Hindlimb muscle (tissue), 1 donor: ENCODE measurements around the gene FEN1. TPM values are rescaled to one million over a fixed set of nuclear protein-coding genes. Genes with fewer than 3 reads are reported as not detected.

Experiments used
- DNase-seq: peaks from one replicate; pipeline ENCODE4 v3.0.0-alpha.2; 2013
- polyA plus RNA-seq: library from polyadenylated mRNA; unstranded; fragments of 120-200 nt; gene quantifications from one replicate; pipeline ENCODE4 v1.2.1, GENCODE V29; 2013; ENCODE audit not compliant: insufficient read length

The FEN1 gene
- polyA plus RNA-seq, 1 donor, result 14.3 TPM

- no peak for DNase-seq
Measured at GRCh38 chr11:61757213-61757862, 35.4 kb upstream of the FEN1 start.

DNA sequence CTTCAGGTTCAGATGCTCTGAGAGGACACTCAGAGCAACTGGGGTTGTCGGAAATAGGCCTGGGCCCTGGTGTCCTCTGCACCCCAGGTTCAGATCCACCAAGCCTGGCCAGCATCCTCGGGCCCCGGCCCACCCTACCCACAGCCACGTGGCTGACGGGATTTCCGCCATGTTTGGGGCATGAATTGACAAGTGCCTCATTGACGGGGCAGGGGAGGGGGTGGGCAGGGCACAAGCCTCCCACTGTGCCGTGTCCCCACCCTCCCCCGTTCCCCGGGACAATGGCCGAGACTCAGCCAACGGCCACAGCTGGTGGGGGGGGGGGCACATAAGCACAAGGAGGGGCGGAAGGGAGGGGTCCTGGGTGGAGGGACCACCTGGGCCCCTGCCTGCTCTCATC is 31.8 kb upstream of the FEN1 start:
- DNase-seq, result no peak

GRCh38 chr11:61761440-61762222 is 31.1 kb upstream of the FEN1 start:
- no peak for DNase-seq

DNA sequence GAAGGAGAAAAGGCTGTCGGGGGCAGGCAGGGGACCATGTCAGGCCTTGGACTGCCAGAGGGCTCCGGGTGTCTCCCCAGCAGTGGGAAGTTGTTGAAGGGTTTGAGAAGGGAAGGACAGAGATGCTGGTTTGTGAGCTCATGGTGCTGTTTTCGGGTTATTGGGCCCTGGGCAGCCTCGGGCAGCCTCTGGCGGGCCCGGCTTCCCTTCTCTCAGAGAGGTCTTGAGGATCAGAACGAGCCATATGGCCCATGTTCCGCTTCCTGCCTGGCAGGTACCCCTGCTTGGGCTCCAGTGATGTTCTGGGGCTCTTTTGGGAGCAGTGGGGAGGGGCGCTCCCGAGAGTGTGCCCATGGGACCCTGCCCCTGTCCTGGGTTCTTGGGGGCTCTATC is 30.5 kb upstream of the FEN1 start:
- DNase-seq, result no peak

DNA sequence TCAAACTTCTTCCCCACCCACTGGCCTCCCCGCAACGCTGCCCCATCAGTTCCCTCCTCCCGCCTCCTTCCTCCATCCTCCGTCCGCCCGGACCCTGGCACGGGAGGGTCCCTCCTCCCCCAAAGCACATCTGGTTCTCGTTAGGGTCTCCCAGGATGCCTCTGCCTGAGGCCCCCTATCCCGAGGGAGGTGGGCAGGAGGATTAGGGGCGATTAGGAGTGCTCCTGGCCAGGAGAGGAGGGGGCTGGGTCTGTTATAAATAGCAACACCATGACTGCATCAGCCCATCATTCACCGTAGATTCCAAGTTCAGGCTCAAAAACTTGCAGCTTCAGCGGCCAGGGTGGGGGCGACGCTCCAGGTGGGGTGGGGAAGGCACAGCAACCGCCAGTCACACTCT is 29.9 kb upstream of the FEN1 start:
- DNase-seq, result no peak

DNA sequence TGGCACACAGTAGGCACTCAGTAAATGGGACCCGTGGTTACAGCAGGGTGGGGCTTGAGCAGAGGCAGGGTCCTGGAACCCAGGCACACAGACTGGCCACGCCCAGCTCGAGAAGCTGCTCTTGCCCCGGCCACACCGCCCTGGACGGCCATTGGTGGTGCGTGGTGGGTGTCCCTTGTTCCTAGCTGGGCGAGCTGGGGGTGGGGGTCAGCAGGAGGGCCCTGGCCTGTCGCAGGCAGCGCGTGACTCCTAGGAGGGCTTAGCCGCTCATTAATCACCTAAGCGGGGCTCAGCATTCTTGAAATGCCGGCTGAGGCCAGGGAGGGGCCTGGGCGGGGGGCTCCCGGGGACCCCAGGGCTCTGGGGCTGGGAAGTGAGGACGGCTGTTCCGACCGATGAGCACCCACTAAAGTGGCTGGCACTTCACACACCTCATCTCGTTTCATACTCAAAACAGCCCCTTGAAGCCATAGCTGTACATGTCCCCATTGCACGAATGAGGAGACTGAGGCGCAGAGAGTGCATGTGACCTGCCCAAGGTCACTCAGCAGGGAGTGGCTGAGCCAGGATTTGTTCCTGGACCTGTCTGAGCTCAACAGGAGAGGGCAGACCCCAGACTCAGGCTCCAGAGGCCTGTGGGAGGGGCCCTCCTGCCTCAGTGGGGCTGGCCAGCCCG is 28.6 kb upstream of the FEN1 start:
- DNase-seq, result no peak

DNA sequence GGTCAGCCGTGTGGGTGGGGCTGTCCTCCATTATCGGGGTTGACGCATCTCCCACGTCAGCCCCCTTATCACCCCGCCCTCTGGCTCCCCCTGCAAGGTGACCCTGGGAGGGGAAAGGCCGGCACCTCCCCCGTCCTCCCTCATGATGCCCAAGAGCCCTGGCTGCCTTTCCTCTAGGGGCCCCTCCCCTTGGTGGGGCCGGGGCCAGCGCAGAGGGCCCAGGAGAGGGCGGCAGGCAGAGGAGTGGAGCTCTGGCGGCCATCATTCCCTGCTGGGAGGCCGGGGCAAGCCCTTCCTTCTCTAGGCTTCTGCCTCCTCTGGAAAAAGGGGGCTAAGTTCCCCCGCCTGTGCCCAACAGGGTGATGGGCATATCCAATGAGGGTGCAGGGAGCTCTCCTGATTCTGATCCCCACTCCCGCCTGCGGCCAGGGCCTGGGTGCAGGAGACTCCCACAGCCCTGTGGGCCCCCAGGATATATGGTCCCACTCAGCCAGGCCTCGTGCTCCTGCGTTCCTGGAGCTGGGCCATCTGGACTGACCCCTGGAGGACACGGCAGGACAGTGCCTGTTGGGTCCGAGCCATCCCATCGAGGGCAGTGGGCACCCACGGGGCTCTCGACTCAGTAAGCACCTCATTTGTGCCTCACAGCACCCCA is 28.0 kb upstream of the FEN1 start:
- DNase-seq, result no peak

DNA sequence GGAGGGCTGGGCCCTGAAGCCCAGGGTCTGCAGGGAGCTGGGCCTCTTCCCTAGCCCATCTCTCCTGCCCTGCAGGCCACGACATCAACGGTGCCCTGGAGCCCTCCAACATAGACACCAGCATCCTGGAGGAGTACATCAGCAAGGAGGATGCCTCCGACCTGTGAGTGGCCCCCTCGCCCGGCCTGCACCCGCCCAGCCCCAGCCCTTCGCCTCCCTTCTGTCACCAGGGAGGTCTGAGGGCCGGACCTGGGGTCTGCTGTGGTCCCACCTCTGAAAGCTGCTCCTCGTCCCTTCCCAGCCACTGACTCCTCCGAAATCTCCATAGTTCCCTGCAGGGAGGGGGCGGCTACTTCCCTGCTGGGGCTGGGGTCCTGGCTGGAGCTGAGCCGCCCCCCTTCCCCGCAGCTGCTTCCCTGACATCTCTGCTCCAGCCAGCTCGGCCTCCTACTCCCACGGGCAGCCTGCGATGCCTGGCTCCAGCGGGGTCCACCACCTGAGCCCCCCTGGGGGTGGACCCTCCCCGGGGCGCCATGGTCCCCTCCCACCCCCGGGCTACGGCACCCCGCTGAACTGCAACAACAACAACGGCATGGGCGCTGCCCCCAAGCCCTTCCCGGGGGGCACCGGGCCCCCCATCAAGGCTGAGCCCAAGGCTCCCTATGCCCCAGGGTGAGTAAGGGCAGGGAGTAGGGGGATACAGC is 27.0 kb upstream of the FEN1 start:
- DNase-seq, result no peak

GRCh38 chr11:61766353-61766841 is 26.3 kb upstream of the FEN1 start:
- DNase-seq, result no peak

- no peak for DNase-seq
Measured at GRCh38 chr11:61768376-61769076, 24.2 kb upstream of the FEN1 start.

DNA sequence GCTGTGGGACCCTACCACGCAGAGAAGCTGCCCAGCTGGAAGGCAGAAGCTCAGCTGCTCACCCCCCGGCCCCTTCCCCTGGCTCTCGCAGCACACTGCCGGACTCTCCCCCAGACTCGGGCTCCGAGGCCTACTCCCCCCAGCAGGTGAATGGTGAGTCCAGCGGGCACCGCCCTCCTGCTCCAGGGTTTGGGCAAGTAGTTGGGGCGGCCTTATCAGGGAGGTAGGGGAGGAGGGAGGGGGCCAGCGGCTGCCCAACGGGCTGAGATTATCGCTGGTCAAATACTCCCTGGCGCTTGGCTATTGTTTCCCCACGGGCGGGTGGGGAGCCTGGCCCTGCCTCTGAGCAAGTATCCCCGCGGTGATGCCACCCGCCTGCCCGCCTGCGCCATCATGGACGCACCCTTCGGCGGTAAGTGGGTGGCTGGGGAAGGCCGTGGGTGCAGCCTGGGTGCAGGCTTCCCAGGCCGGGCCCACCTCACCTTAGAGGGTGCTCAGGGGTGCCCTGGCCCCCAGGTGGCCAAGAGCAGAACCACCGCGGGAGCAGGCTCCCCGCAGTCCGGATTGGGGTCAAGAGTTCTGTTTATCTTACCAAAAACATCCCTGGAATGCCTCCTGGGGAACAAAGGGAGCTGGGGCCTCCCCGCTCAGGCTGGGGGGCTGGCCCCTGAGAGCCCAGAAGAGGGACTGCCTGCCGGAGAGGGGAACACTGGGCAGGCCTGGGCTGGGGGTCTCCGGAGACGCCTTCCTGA is 23.4 kb upstream of the FEN1 start:
- DNase-seq, result no peak

- DNase-seq, result no peak
Measured at GRCh38 chr11:61769946-61770683, 22.6 kb upstream of the FEN1 start.

GRCh38 chr11:61771195-61771894 is 21.4 kb upstream of the FEN1 start:
- no peak for DNase-seq

DNA sequence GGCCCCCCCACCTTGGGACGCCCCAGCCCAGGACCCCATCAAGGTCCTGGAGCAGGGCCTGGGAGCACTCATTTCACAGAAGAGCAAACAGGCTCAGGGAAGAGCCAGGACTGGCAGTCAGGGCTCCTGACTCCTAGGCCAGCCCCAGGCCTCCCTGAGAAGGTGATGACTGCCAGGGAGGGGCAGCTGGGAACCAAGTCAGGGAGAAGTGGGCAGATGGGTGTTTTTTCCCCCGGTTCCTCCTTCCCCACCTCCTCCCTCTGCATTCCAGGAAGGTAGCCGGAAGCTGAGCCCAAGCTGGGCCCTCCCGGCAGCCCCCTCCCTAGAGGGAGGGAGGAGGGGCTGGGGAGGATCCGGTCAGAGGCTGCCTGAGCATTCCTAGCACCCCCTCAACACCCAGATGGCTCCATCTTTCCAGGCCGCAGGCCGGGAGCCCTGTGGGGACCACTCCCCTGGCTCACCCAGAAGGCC is 20.7 kb upstream of the FEN1 start:
- no peak for DNase-seq

DNA sequence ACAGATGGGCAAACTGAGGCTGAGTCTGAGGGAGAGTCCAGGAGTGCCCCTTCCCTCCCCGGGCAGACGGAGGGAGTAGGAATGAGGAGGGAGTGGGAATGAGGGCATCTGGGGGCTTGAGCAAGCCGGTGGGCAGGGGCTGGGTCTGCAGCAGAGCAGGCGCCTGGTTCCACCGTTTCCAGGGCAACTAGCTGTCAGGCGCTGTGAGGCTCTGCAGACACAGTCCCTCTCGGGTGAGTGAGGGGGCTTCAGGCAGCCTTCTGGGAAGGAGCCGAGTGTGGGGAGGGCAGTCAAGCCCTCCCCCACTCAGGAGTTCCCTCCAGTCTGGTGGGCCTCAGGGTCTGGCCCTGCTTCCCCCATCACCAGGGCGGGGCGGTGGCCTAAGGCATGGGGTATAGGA is 19.4 kb upstream of the FEN1 start:
- no peak for DNase-seq

DNA sequence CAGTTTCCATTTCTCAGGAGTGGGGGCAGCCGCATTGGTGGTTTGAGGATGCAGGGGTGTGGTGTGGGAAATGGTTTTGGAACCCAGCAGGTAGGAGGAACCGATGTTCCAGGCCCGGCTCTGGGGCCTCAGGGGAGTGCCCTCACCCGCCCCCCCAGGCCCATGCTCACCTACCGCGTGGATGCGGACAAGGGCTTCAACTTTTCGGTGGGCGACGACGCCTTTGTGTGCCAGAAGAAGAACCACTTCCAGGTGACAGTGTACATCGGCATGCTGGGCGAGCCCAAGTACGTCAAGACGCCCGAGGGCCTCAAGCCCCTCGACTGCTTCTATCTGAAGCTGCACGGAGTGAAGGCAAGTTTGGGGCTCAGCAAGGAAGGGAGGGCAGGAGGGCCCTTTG is 18.9 kb upstream of the FEN1 start:
- DNase-seq, result no peak

- no peak for DNase-seq
Measured at GRCh38 chr11:61774411-61774810, 18.3 kb upstream of the FEN1 start.

- DNase-seq, result no peak
Measured at GRCh38 chr11:61775106-61775505, 17.6 kb upstream of the FEN1 start.
